Hippocampal formation (tissue), 2 donors: ENCODE measurements around the gene SUGCT.
A peak's percentile ranks its signal among the peaks of the same experiment; 100 is the strongest.
"Not testable (repeated sequence)": the region's sequence is repeated elsewhere in the genome, so short reads cannot be mapped to it uniquely, and the experiment has no call there.

Source experiments
- DNase-seq, 2 donors: peaks; one replicate each; lab custom pipeline; 2025; lab: John Stamatoyannopoulos, UW

Gene SUGCT

GRCh38 chr7:40134428-40135316, at the start of gene SUGCT, which contains the start of gene MPLKIP:
Gene SUGCT, plus strand, starts transcription at chr7:40135005.
Gene MPLKIP, minus strand, starts transcription at chr7:40134622. Its CDS starts 55 bp downstream, at chr7:40134567.
- peak; percentile 89 to 94 for DNase-seq

- no peak for DNase-seq
Measured at GRCh38 chr7:40092182-40092581, 42.6 kb upstream of the SUGCT start.

GRCh38 chr7:40093631-40094350, 41.0 kb upstream of the SUGCT start:
- no peak for DNase-seq

- DNase-seq, result no peak
Measured at GRCh38 chr7:40095230-40095629, 39.6 kb upstream of the SUGCT start.

GRCh38 chr7:40095695-40096327, 39.0 kb upstream of the SUGCT start:
- DNase-seq, result no peak

- DNase-seq, result no peak
Measured at GRCh38 chr7:40097728-40098127, 37.1 kb upstream of the SUGCT start.

GRCh38 chr7:40098810-40099209, 36.0 kb upstream of the SUGCT start:
- DNase-seq, result no peak

GRCh38 chr7:40099837-40100236, 35.0 kb upstream of the SUGCT start:
- DNase-seq, result no peak

GRCh38 chr7:40101201-40101600, 33.6 kb upstream of the SUGCT start:
- no peak for DNase-seq

GRCh38 chr7:40102897-40103296, 31.9 kb upstream of the SUGCT start:
- DNase-seq, result no peak

- no peak for DNase-seq
Measured at GRCh38 chr7:40105879-40106473, 28.8 kb upstream of the SUGCT start.

- no peak for DNase-seq
Measured at GRCh38 chr7:40115936-40116335, 18.9 kb upstream of the SUGCT start.

- not testable (repeated sequence) for DNase-seq
Measured at GRCh38 chr7:40117199-40117598, 17.6 kb upstream of the SUGCT start.

GRCh38 chr7:40118201-40118600, 16.6 kb upstream of the SUGCT start:
- DNase-seq, result not testable (repeated sequence)

- DNase-seq, result no peak
Measured at GRCh38 chr7:40120020-40120419, 14.8 kb upstream of the SUGCT start.

GRCh38 chr7:40122100-40122939, 12.5 kb upstream of the SUGCT start:
- DNase-seq, result not testable (repeated sequence)

GRCh38 chr7:40122940-40123254, 11.9 kb upstream of the SUGCT start:
- no peak for DNase-seq

- no peak for DNase-seq
Measured at GRCh38 chr7:40133561-40134427, 1.0 kb upstream of the SUGCT start.

- DNase-seq, result no peak
Measured at GRCh38 chr7:40135317-40135610, 459 bp downstream of the SUGCT start.

- DNase-seq, result no peak
Measured at GRCh38 chr7:40137563-40137962, 2.8 kb downstream of the SUGCT start.

GRCh38 chr7:40138973-40139372, 4.2 kb downstream of the SUGCT start:
- no peak for DNase-seq
